ENCODE measurements around the gene ARSG.

The ARSG gene

DNA sequence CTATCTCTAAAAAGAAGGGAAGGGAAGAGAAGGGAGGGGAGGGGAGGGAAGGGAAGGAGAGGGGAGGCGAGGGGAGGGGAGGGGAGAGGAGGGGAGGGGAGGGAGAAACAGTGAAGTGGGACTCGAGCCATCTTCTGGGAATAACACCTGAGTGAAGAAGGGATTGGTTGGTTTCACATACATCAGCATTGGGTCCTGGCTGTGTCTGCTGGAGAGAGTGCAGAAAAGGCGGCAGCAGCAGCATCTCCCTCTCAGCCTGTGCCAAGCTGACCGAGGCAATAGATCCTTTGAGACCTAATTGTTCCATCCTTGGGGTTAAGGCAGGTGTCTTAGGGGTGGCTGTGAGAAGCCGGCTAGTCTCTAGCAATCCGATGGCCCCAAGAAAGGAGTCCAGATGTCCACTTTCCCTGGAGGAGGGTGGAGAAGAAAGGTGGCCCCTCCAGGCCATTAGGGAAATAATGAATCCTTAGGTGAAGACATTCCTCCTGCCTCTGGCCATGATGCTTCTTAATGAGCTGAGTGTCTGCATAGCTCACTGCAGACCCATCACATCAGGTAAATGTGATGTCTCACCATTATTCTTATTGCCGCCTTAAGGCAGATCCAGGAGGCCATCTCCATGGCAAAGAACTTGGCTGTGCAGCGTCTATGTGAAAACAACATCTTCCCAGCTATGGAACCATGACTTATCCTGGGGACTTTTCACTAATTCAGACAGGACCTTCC is 94.4 kb downstream of the ARSG start:
- Histone ChIP-seq H3K9ac (ENCODE audit: low read depth, low read length) (no peak overlapping the region), H3K27me3 (ENCODE audit: control insufficient read depth, insufficient read depth, low read length) (no peaks in the 10 kb centered on the region), H3K4me1 (ENCODE audit: control insufficient read depth, insufficient read depth, low read length) (no peaks in the 10 kb centered on the region), H3K36me3 (ENCODE audit: control insufficient read depth, insufficient read depth, low read length) (no peaks in the 10 kb centered on the region), H3K9me3 (ENCODE audit: control insufficient read depth, insufficient read depth, low read length) (no peaks in the 10 kb centered on the region), H3K4me3 (ENCODE audit: low read depth, low read length) (no peak overlapping the region), H3K27ac (ENCODE audit: low read depth, low read length) (no peak overlapping the region)

DNA sequence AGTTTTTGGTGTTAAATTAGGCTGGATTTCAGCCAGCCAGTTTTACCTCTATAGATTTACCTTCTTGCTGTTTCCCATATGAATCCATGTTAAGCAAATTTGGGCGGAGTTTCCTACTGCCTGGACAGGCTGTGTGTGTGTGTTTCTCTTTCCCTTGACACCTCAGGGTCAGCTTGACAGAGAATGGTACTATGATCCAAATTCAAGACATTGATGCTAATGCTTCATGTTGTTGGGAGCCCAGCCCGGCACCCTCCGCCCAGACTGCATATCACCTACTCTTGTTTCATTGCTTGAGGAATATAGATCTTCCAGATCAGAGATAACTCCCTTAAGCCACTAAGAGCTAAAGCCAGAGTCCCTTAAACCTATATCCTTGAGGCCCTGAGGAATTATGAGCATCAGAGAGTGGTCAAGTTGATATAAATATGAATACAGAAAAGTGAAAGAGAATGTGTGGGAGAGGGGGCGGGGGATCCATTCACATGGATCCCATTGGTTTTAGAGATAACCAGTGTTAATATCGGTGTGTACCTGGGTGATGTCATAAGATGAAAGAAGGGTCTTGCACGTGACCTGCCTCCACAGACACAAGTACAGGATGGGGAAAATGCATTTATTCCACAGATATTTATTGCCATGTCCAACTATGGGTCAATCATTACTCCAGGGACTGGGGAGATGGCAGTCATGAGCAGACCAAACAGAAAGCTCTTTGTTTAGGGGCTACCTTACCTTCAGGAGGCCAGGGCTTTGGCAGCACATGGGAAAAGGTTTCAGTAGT is 96.3 kb downstream of the ARSG start:
- H3K9me3 ChIP-seq (ENCODE audit: control insufficient read depth, insufficient read depth, low read length) = no peaks in the 10 kb centered on the region
- no peak overlapping the region for H3K4me3 ChIP-seq (ENCODE audit: low read depth, low read length)
- H3K36me3 ChIP-seq (ENCODE audit: control insufficient read depth, insufficient read depth, low read length) = no peaks in the 10 kb centered on the region
- no peak overlapping the region for H3K27ac ChIP-seq (ENCODE audit: low read depth, low read length)
- H3K4me1 ChIP-seq (ENCODE audit: control insufficient read depth, insufficient read depth, low read length) = no peaks in the 10 kb centered on the region
- no peaks in the 10 kb centered on the region for H3K27me3 ChIP-seq (ENCODE audit: control insufficient read depth, insufficient read depth, low read length)
- no peak overlapping the region for H3K9ac ChIP-seq (ENCODE audit: low read depth, low read length)

DNA sequence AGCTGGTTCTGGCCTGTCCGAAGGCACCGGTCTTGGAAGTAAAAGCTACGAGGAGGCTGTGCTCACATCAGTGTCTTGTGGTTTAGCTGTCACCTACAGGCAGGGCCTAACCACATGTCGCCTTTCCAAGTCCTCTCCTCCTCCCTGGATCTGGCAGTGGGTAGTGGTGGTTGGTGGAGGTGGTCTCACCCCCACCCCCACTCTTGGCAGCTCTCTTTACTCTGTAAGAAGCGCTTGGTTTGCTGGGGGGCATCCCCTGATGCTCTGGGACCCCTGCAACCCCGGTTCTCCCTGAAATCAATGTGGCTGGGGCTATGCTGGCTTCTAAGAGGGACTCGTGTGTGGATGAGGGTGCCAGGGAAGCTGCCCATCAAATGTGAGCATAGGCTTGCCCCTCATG is 97.7 kb downstream of the ARSG start:
- H3K27ac ChIP-seq (ENCODE audit: low read depth, low read length) = no peak overlapping the region
- no peaks in the 10 kb centered on the region for H3K9me3 ChIP-seq (ENCODE audit: control insufficient read depth, insufficient read depth, low read length)
- no peaks in the 10 kb centered on the region for H3K36me3 ChIP-seq (ENCODE audit: control insufficient read depth, insufficient read depth, low read length)
- no peak overlapping the region for H3K4me3 ChIP-seq (ENCODE audit: low read depth, low read length)
- H3K27me3 ChIP-seq (ENCODE audit: control insufficient read depth, insufficient read depth, low read length) = no peaks in the 10 kb centered on the region
- no peak overlapping the region for H3K9ac ChIP-seq (ENCODE audit: low read depth, low read length)
- no peaks in the 10 kb centered on the region for H3K4me1 ChIP-seq (ENCODE audit: control insufficient read depth, insufficient read depth, low read length)

DNA sequence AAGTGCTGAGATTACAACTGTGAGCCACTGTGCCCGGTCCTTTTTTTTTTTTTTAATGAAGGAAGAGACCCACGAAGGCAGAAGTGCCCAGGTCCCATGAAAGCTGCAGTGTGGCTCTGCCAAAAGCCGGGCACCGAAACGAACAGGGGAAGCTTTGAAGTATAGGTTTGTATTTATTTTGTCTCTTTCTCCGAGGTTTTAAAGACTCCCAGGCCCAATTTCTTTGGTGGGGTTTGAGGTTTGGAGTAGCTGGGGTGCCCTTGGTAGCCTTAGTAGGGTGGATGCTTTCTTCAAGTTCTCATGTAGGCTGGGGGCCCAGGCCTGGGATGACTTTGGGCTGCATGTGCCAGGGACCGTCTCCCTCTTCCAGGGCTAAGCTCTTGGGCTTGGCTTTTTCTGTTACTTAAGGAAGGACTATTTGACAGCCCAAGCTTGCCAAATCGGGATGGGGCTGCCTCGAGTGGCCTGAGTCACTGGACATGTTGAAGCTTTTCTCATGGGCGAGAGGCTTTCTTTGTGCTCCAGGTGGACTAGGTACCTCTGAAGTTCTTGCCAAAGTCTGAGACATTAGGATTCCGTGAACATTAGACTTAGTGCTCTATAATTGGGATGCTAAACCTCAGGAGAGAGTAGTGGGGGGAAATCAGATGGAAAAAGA is 99.7 kb downstream of the ARSG start:
- H3K9ac ChIP-seq (ENCODE audit: low read depth, low read length) = no peak overlapping the region
- no peaks in the 10 kb centered on the region for H3K36me3 ChIP-seq (ENCODE audit: control insufficient read depth, insufficient read depth, low read length)
- H3K27ac ChIP-seq (ENCODE audit: low read depth, low read length) = no peak overlapping the region
- no peaks in the 10 kb centered on the region for H3K4me1 ChIP-seq (ENCODE audit: control insufficient read depth, insufficient read depth, low read length)
- no peaks in the 10 kb centered on the region for H3K27me3 ChIP-seq (ENCODE audit: control insufficient read depth, insufficient read depth, low read length)
- H3K9me3 ChIP-seq (ENCODE audit: control insufficient read depth, insufficient read depth, low read length) = no peaks in the 10 kb centered on the region
- no peak overlapping the region for H3K4me3 ChIP-seq (ENCODE audit: low read depth, low read length)

DNA sequence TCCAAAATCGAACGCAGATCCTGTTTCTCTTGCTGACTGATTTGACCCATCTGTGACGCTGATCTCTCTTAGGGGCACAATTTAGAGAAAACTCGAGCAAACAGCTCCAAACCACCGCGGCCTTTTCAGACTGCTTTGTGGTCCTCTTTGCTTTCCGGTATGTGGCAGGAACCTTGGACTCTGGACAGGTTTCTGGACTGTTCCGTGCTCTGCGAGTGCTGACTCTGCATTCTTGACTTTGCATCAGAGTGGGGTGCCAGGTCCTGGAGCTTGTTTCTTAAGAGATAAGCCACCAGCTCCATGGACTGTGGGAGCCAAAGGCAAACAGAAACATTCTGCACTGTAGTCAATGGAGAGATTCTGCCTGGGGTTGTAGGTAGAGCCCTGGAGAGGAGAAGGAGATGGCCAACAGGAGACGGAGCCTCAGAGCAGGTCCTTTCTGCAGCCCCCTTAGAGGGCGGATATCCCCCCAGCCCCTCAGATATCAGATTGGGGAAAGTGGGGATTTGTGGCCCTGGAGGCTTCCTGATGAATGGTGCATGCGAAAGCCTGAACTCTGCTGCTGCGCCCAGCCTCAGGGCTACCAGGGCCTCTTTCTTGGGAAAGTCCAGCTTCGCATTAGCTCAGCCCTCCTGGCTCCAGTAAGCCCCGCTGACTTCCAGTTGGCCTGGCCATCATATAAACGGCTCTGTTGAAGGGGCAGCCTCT is 100.4 kb downstream of the ARSG start:
- Histone ChIP-seq H3K27ac (ENCODE audit: low read depth, low read length) (no peak overlapping the region), H3K9ac (ENCODE audit: low read depth, low read length) (no peak overlapping the region), H3K4me3 (ENCODE audit: low read depth, low read length) (no peak overlapping the region), H3K27me3 (ENCODE audit: control insufficient read depth, insufficient read depth, low read length) (no peaks in the 10 kb centered on the region), H3K4me1 (ENCODE audit: control insufficient read depth, insufficient read depth, low read length) (no peaks in the 10 kb centered on the region), H3K9me3 (ENCODE audit: control insufficient read depth, insufficient read depth, low read length) (no peaks in the 10 kb centered on the region), H3K36me3 (ENCODE audit: control insufficient read depth, insufficient read depth, low read length) (no peaks in the 10 kb centered on the region)

DNA sequence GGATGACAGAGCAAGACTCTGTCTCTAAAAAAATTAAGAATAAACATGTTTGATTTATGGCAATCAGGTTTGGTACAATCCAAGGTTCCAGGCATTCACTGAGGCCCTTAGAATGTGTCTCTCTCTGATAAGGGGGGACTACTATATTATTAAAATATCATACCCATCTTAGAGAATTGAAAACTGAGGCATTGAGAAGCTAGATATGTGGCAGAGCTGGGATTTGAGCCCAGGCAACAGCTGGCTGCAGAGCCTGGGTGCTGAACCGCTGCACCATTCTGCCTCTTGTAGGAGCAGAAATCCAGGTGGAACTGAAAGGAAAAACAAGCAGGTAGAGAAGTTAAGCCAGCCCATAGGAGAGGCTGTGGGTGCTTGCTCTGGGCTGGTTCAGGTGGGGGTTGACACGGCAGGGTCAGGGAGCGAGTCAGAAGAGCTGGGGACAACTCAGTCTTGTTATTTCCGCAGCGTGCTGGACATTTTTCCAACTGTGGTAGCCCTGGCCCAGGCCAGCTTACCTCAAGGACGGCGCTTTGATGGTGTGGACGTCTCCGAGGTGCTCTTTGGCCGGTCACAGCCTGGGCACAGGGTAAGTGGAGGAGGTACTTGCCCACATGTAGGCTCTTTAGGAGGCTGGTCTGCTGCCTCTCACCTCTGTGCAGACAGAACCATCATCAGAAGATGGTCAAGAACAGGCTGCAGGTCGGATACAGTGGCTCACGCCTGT is 103.5 kb downstream of the ARSG start:
- H3K27me3 ChIP-seq (ENCODE audit: control insufficient read depth, insufficient read depth, low read length) = no peaks in the 10 kb centered on the region
- no peak overlapping the region for H3K27ac ChIP-seq (ENCODE audit: low read depth, low read length)
- H3K9ac ChIP-seq (ENCODE audit: low read depth, low read length) = no peak overlapping the region
- H3K36me3 ChIP-seq (ENCODE audit: control insufficient read depth, insufficient read depth, low read length) = no peaks in the 10 kb centered on the region
- peaks cover 9% of the 10 kb centered on the region; the same call in 1 of the 2 replicates for H3K4me1 ChIP-seq (ENCODE audit: control insufficient read depth, insufficient read depth, low read length)
- H3K9me3 ChIP-seq (ENCODE audit: control insufficient read depth, insufficient read depth, low read length) = no peaks in the 10 kb centered on the region
- H3K4me3 ChIP-seq (ENCODE audit: low read depth, low read length) = no peak overlapping the region

DNA sequence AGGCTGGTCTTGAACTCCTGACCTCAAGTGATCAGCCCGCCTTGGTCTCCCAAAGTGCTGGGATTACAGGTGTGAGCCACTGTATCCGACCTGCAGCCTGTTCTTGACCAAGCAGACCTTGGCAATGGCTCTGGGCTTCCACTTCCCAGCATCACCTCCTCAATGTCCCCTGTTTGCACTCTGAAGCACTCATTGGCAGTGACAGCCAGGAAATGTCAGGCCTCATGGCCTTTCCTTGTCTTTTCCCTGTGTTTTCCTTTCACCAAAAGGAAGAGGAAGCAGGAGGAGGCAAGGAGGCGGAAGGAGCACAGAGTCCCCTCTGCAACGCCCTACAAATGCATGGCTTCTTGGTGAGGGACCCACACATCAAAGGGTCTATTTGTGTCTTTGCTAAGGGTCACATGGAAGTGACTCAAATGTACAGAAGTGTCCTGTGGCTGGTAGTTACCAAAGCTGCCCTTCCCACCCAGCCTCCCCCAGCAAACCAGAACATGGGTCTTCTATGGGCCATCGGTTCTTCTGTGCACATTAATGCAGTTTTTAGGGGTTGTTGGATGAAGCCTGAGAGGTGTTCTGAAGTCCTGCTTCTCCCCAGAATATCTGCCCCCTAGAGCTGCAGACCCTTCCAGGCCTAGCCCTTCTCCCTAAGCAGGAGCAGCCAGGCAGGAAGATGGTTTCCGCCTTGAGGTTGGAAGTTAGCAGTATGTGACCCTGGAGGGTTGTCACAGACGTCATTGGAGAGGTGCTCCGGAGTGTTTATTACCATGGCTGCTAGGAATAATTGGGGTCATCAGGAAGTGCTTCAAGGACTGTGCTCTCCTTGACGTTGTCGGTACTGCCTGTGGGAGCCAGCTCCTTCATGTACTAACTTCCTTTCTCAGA is 105.2 kb downstream of the ARSG start:
- Histone ChIP-seq H3K27me3 (ENCODE audit: control insufficient read depth, insufficient read depth, low read length) (no peaks in the 10 kb centered on the region), H3K27ac (ENCODE audit: low read depth, low read length) (no peak overlapping the region), H3K4me3 (ENCODE audit: low read depth, low read length) (no peak overlapping the region), H3K9ac (ENCODE audit: low read depth, low read length) (no peak overlapping the region), H3K9me3 (ENCODE audit: control insufficient read depth, insufficient read depth, low read length) (no peaks in the 10 kb centered on the region), H3K4me1 (ENCODE audit: control insufficient read depth, insufficient read depth, low read length) (peaks cover 9% of the 10 kb centered on the region; the same call in 1 of the 2 replicates), H3K36me3 (ENCODE audit: control insufficient read depth, insufficient read depth, low read length) (no peaks in the 10 kb centered on the region)

DNA sequence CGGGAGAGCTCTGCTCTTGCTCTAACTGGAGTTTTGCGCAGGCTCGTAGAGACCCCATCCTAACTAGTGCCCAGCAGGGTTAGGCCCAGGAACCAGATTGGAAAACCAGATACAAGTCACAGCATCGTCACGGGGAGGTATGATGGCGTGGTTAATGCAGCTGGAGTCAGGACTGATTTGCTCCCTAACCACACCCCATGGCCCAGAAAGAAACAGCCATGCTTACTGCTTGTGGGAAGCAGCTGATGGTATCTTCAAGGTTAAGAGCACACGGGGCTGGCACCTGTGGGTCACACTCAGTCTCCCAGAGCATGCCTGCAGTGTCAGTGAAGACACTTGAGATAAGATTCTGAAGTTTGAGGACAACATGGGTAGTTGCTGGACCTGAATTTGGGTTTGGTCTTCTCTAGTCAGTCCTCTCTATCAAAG is 105.8 kb downstream of the ARSG start:
- H3K9me3 ChIP-seq (ENCODE audit: control insufficient read depth, insufficient read depth, low read length) = no peaks in the 10 kb centered on the region
- no peak overlapping the region for H3K27ac ChIP-seq (ENCODE audit: low read depth, low read length)
- H3K4me1 ChIP-seq (ENCODE audit: control insufficient read depth, insufficient read depth, low read length) = peaks cover 9% of the 10 kb centered on the region; the same call in 1 of the 2 replicates
- H3K9ac ChIP-seq (ENCODE audit: low read depth, low read length) = no peak overlapping the region
- no peak overlapping the region for H3K4me3 ChIP-seq (ENCODE audit: low read depth, low read length)
- no peaks in the 10 kb centered on the region for H3K36me3 ChIP-seq (ENCODE audit: control insufficient read depth, insufficient read depth, low read length)
- no peaks in the 10 kb centered on the region for H3K27me3 ChIP-seq (ENCODE audit: control insufficient read depth, insufficient read depth, low read length)

DNA sequence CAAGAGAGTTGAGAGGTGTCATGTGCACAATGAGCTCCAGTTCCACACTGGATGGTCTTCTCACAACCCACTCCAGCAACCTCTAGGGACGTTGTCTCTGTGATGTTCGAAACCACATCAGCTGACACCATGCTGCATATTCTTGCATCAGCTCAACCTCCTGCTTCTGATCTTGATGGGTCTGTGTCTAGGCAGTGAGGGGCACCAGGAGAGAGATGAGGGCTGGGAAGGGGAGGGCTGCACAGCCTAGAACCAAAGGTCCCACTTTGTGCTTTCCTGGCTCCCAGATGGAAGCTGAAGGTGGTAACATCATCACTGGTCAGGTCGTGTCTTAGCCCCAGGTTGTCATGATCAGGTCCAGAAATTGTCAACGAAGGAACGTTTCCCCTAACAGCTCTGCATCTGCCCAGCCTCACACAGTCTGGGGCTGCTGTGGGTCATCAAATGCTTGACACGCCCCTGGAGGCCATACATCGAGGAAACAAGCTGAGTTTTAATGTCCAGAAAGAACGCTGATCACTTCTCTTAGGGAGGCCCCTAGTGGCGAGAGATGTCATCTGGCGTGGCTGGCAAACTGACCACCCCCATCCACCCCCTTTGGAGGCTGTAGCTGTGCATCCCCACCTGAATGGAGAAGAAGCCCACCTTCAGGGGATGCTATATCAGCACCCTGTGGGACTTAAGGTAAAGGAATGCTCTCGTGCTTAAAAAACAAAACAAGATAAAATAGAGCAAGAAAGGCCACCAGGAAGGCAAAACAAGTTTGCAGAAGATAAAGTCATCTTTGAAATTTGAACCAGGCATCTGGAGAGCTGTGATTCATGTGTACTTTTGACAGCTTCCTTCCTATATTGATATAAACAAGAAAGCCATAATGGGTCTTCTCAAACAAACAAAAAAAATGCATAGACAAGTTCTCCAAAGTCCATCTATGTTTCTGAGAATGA is 107.7 kb downstream of the ARSG start:
- peaks cover 9% of the 10 kb centered on the region; the same call in 1 of the 2 replicates for H3K4me1 ChIP-seq (ENCODE audit: control insufficient read depth, insufficient read depth, low read length)
- H3K9ac ChIP-seq (ENCODE audit: low read depth, low read length) = no peak overlapping the region
- no peak overlapping the region for H3K4me3 ChIP-seq (ENCODE audit: low read depth, low read length)
- H3K9me3 ChIP-seq (ENCODE audit: control insufficient read depth, insufficient read depth, low read length) = no peaks in the 10 kb centered on the region
- H3K27me3 ChIP-seq (ENCODE audit: control insufficient read depth, insufficient read depth, low read length) = no peaks in the 10 kb centered on the region
- H3K27ac ChIP-seq (ENCODE audit: low read depth, low read length) = no peak overlapping the region
- no peaks in the 10 kb centered on the region for H3K36me3 ChIP-seq (ENCODE audit: control insufficient read depth, insufficient read depth, low read length)

Measured in HUES48 (cell line).